Measurements from ENCODE around the gene MYOT.

DNA sequence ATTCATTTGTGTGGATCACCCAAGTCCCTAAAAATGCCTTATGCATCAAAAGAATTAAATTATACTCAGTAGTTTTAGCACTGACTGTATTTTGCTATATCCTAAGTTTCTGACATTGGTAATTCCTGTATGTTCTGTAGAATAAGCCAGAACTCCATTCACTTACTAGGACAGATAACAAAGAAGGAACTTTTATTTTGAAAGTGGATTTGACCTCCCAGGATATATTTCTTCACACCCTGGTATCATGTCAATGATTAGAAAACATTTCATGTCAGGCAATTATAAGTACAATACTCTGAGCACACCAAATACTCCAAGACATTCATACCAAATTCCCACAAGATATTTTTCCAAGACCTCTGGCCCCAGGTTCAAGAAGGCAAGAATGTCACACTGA lies 28.7 kb upstream of the MYOT start:
- TF ChIP-seq, protein P1, sequence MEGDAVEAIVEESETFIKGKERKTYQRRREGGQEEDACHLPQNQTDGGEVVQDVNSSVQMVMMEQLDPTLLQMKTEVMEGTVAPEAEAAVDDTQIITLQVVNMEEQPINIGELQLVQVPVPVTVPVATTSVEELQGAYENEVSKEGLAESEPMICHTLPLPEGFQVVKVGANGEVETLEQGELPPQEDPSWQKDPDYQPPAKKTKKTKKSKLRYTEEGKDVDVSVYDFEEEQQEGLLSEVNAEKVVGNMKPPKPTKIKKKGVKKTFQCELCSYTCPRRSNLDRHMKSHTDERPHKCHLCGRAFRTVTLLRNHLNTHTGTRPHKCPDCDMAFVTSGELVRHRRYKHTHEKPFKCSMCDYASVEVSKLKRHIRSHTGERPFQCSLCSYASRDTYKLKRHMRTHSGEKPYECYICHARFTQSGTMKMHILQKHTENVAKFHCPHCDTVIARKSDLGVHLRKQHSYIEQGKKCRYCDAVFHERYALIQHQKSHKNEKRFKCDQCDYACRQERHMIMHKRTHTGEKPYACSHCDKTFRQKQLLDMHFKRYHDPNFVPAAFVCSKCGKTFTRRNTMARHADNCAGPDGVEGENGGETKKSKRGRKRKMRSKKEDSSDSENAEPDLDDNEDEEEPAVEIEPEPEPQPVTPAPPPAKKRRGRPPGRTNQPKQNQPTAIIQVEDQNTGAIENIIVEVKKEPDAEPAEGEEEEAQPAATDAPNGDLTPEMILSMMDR (IDR thresholded peaks at IDR 0.05), result no peak
- no peak for TF ChIP-seq ZFX (IDR thresholded peaks at IDR 0.05; ENCODE audit: borderline replicate concordance)
